ENCODE measurements around the gene OR4C46. TPM values are rescaled to one million over a fixed set of nuclear protein-coding genes. Genes with fewer than 3 reads are reported as not detected.
"Not testable (repeated sequence)": the region's sequence is repeated elsewhere in the genome, so short reads cannot be mapped to it uniquely, and the experiment has no call there.

The OR4C46 gene
- not detected for total RNA-seq

- DNase-seq = no peak
These were observed at the start of gene OR4C46 for GRCh38 chr11:54603898-54604297. TSS of gene OR4C46 (minus strand) at chr11:54603998. CDS start at chr11:54603998, 0 bp downstream.

GRCh38 chr11:54645606-54646005 lies 41.8 kb upstream of the OR4C46 start:
- DNase-seq = not testable (repeated sequence)

DNA sequence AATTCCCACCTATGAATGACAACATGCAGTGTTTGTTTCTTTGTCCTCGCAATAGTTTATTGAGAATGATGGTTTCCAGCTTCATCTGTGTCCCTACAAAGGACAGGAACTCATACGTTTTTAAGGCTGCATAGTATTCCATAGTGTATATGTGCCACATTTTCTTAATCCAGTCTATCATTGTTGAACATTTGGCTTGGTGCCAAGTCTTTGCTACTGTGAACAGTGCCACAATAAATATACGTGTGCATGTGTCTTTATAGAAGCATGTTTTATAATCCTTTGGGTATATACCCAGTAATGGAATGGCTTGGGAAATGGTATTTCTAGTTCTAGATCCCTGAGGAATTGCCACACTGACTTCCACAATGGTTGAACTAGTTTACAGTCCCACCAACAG lies 42.4 kb downstream of the OR4C46 start:
- DNase-seq = not testable (repeated sequence)

DNA sequence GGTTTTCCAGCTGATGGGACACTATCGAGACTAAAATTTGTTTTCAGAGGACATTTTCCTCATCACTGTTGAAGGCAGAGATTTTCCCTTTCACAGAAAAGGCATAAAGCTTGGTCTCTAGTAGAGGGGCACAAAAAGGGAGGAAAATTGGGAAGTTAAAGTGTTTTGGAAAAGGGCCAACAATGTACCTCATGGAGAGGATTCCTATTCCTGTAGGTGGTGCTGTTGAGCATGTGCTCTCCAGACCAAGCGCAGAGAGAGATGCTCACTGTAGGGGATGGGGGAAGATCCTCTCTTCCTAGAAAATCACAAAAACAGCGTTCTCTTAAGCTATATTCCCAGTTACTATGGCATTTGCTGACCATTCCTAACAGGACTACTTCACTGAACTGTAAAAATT lies 44.9 kb downstream of the OR4C46 start:
- no peak for DNase-seq

GRCh38 chr11:54558407-54558806 lies 45.4 kb downstream of the OR4C46 start:
- no peak for DNase-seq

Other genes starting within 250 kb of the OR4C46 start
- gene OR4A5, start 102.8 kb upstream of the OR4C46 start, total RNA-seq = not detected

Measured in skin of body (tissue), 2 donors.